AG09309 (cell line): Measurements from ENCODE around the gene GRK5.
"Not testable (repeated sequence)": the region's sequence is repeated elsewhere in the genome, so short reads cannot be mapped to it uniquely, and the experiment has no call there.

Source experiments
- DNase-seq: peaks from one replicate; pipeline ENCODE4 v3.0.0-alpha.2; 2010; ENCODE audit warnings: low read depth
- H3K4me3 ChIP-seq: 2 replicates; pipeline ENCODE4 v1.5.1; 2011; ENCODE audit warnings: mild to moderate bottlenecking, low read depth, low read length, moderate library complexity; ENCODE audit not compliant: control insufficient read depth
- CTCF ChIP-seq: IDR thresholded peaks from 2 replicates; pipeline ENCODE4 v1.5.1; 2011; ENCODE audit warnings: mild to moderate bottlenecking, low read depth, low read length, inconsistent platforms; ENCODE audit not compliant: insufficient read depth, control insufficient read depth; ENCODE audit errors: missing control alignments

The GRK5 gene

GRCh38 chr10:119462773-119463172 lies 255.4 kb downstream of the GRK5 start:
- H3K4me3 ChIP-seq, result no peak overlapping the region
- no peak for TF ChIP-seq CTCF
- DNase-seq, result no peak

GRCh38 chr10:119463195-119463594 lies 255.8 kb downstream of the GRK5 start:
- not testable (repeated sequence) for H3K4me3 ChIP-seq, DNase-seq

- H3K4me3 ChIP-seq, result no peak overlapping the region
- DNase-seq, result no peak
- no peak for TF ChIP-seq CTCF
Measured at GRCh38 chr10:119465085-119465484, 257.7 kb downstream of the GRK5 start.

GRCh38 chr10:119466076-119466475 lies 258.7 kb downstream of the GRK5 start:
- TF ChIP-seq CTCF, result no peak
- DNase-seq, result no peak

GRCh38 chr10:119466655-119467054 lies 259.3 kb downstream of the GRK5 start:
- DNase-seq, result no peak
- TF ChIP-seq CTCF, result no peak
- no peak overlapping the region for H3K4me3 ChIP-seq

More at GRCh38 chr10:119466076-119466475, 258.7 kb downstream of the GRK5 start:
- H3K4me3 ChIP-seq, result no peak overlapping the region

GRCh38 chr10:119468542-119469324 lies 261.4 kb downstream of the GRK5 start:
- no peak overlapping the region for H3K4me3 ChIP-seq
- no peak for DNase-seq
- TF ChIP-seq CTCF, result no peak

- no peak for TF ChIP-seq CTCF
- DNase-seq, result no peak
- no peak overlapping the region for H3K4me3 ChIP-seq
Measured at GRCh38 chr10:119469325-119469707, 261.9 kb downstream of the GRK5 start.
